DOHH2 (cell line): ENCODE measurements around the gene RAI1.

Source experiments
- EZH2phosphoT487 ChIP-seq: fragments of 200-600 bp; sonication (generic); IDR thresholded peaks from 2 replicates; pipeline ENCODE4 v1.6.1; 2017; ENCODE audit warnings: borderline replicate concordance, mild to moderate bottlenecking, antibody characterized with exemption, low read length, moderate library complexity, mixed read lengths
- TF ChIP-seq, protein P1 (sequence below): fragments of 200-600 bp; sonication (generic); IDR thresholded peaks from one replicate; pipeline ENCODE4 v1.5.1; 2014; ENCODE audit warnings: antibody characterized with exemption, mild to moderate bottlenecking, low read depth, low read length; ENCODE audit not compliant: poor library complexity, severe bottlenecking

DNA sequence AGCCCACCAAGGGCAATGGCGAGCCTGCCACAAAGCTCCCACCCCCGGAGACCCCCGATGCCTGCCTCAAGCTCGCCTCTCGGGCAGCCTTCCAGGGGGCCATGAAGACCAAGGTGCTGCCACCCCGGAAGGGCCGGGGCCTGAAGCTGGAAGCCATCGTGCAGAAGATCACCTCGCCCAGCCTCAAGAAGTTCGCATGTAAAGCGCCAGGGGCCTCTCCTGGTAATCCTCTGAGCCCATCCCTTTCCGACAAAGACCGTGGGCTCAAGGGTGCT is 115.5 kb downstream of the RAI1 start:
- TF ChIP-seq, protein P1, sequence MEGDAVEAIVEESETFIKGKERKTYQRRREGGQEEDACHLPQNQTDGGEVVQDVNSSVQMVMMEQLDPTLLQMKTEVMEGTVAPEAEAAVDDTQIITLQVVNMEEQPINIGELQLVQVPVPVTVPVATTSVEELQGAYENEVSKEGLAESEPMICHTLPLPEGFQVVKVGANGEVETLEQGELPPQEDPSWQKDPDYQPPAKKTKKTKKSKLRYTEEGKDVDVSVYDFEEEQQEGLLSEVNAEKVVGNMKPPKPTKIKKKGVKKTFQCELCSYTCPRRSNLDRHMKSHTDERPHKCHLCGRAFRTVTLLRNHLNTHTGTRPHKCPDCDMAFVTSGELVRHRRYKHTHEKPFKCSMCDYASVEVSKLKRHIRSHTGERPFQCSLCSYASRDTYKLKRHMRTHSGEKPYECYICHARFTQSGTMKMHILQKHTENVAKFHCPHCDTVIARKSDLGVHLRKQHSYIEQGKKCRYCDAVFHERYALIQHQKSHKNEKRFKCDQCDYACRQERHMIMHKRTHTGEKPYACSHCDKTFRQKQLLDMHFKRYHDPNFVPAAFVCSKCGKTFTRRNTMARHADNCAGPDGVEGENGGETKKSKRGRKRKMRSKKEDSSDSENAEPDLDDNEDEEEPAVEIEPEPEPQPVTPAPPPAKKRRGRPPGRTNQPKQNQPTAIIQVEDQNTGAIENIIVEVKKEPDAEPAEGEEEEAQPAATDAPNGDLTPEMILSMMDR = no peak
- no peak for TF ChIP-seq EZH2phosphoT487
